Sciatic nerve (tissue), 2 donors: ENCODE measurements around the gene ZNF691. TPM values are rescaled to one million over a fixed set of nuclear protein-coding genes. Genes with fewer than 3 reads are reported as not detected.
A peak's percentile ranks its signal among the peaks of the same experiment; 100 is the strongest.

Experiments
- ATAC-seq: fragments of 200-7000 bp; cut with Tn5 transposase; one replicate; pipeline ENCODE4 v1.9.1; 2020; ENCODE audit warnings: mild to moderate bottlenecking, moderate library complexity
- DNase-seq: peaks from one replicate; pipeline ENCODE4 v3.0.0-alpha.2; 2020; ENCODE audit warnings: low spot score
- intact Hi-C: fragments of 100-400 bp; cut with DNase I; formaldehyde crosslinking; loops from one replicate; pipeline ENCODE4 v1.14.2; 2022
- total RNA-seq: library from RNA; stranded (reverse); fragmentation: NEBNext Ultra II Directional; extraction: Animal tissue kit (Norgen Biotek cat#: 25700); gene quantifications from one replicate; pipeline ENCODE4 v1.2.1, GENCODE V29; 2021
- donor health status: DM: no; HTN: no; CAD: no.
- donor health status: DM: no; HTN: no; CAD: no.

ZNF691 gene
- total RNA-seq, 1 donor from 2014 or later, result 9.7 TPM

- DNase-seq (no peak), ATAC-seq (no peak)
- intact Hi-C loops, result no loop called here
Measured at GRCh38 chr1:42830631-42831030, 15.8 kb upstream of the ZNF691 start.

- intact Hi-C loops, result no loop called here
Measured at GRCh38 chr1:42831273-42831672, 15.1 kb upstream of the ZNF691 start.

GRCh38 chr1:42832641-42833240 lies 13.7 kb upstream of the ZNF691 start:
- DNase-seq (no peak), ATAC-seq (no peak)
- intact Hi-C loops, result no loop called here

More at GRCh38 chr1:42831273-42831672, 15.1 kb upstream of the ZNF691 start:
- ATAC-seq, result no peak
- DNase-seq, result no peak

GRCh38 chr1:42833981-42834380 lies 12.4 kb upstream of the ZNF691 start:
- intact Hi-C loops, result no loop called here
- DNase-seq, result no peak
- ATAC-seq, result no peak

GRCh38 chr1:42834803-42835202 lies 11.6 kb upstream of the ZNF691 start:
- ATAC-seq, result no peak
- no peak for DNase-seq
- intact Hi-C loops, result no loop called here

GRCh38 chr1:42835422-42835821 lies 11.0 kb upstream of the ZNF691 start:
- intact Hi-C loops, result no loop called here
- ATAC-seq (no peak), DNase-seq (no peak)

- peak; percentile 52 for ATAC-seq
- no peak for DNase-seq
- intact Hi-C loops, result no loop called here
Measured at GRCh38 chr1:42837709-42838108, 8.7 kb upstream of the ZNF691 start.

GRCh38 chr1:42838482-42839190 lies 7.8 kb upstream of the ZNF691 start:
- intact Hi-C loops, result no loop called here
- peak; percentile 58 for ATAC-seq
- no peak for DNase-seq

- intact Hi-C loops, result no loop called here
- ATAC-seq, result no peak
- DNase-seq, result no peak
Measured at GRCh38 chr1:42841010-42841409, 5.4 kb upstream of the ZNF691 start.

- ATAC-seq, result no peak
- DNase-seq, result no peak
- intact Hi-C loops, result no loop called here
Measured at GRCh38 chr1:42841440-42842147, 4.8 kb upstream of the ZNF691 start.

GRCh38 chr1:42844592-42845140 lies 1.7 kb upstream of the ZNF691 start:
- no peak for DNase-seq
- ATAC-seq, result no peak
- intact Hi-C loops, result no loop called here

- DNase-seq (no peak), ATAC-seq (no peak)
- intact Hi-C loops, result no loop called here
Measured at GRCh38 chr1:42845193-42845592, 1.2 kb upstream of the ZNF691 start.

GRCh38 chr1:42845866-42846256 lies 552 bp upstream of the ZNF691 start:
- DNase-seq, result no peak
- intact Hi-C loops, result no loop called here
- peak; percentile 16 for ATAC-seq

GRCh38 chr1:42847111-42847595 lies 740 bp downstream of the ZNF691 start:
- no peak for ATAC-seq
- no peak for DNase-seq
- intact Hi-C loops, result no loop called here

- intact Hi-C loops, result no loop called here
- ATAC-seq (no peak), DNase-seq (no peak)
Measured at GRCh38 chr1:42847721-42848460, 1.5 kb downstream of the ZNF691 start.

- intact Hi-C loops, result no loop called here
- no peak for DNase-seq
- no peak for ATAC-seq
Measured at GRCh38 chr1:42848823-42849537, 2.6 kb downstream of the ZNF691 start.

- DNase-seq, result no peak
- no peak for ATAC-seq
- intact Hi-C loops, result no loop called here
Measured at GRCh38 chr1:42849944-42850343, 3.5 kb downstream of the ZNF691 start.

GRCh38 chr1:42851420-42851819 lies 5.0 kb downstream of the ZNF691 start:
- no peak for DNase-seq
- intact Hi-C loops, result no loop called here
- ATAC-seq, result no peak
